HUES64 (cell line): ENCODE measurements around the gene RTP3.
"Not testable (repeated sequence)": the region's sequence is repeated elsewhere in the genome, so short reads cannot be mapped to it uniquely, and the experiment has no call there.

Experiments used
- H3K27ac ChIP-seq: 2 replicates; pipeline ENCODE4 v1.7.0; 2013; ENCODE audit warnings: low read depth, low read length, inconsistent platforms
- H3K27me3 ChIP-seq: 2 replicates; pipeline ENCODE4 v1.6.1; 2013; ENCODE audit warnings: mild to moderate bottlenecking, low read length; ENCODE audit not compliant: insufficient read depth
- H3K36me3 ChIP-seq: 2 replicates; pipeline ENCODE4 v1.6.1; 2013; ENCODE audit warnings: mild to moderate bottlenecking, low read length; ENCODE audit not compliant: insufficient read depth
- H3K4me1 ChIP-seq: 2 replicates; pipeline ENCODE4 v1.6.1; 2013; ENCODE audit warnings: mild to moderate bottlenecking, low read length, moderate library complexity; ENCODE audit not compliant: insufficient read depth
- H3K4me3 ChIP-seq: 2 replicates; pipeline ENCODE4 v1.5.1; 2013; ENCODE audit warnings: mild to moderate bottlenecking, low read length, moderate library complexity
- H3K9ac ChIP-seq: 2 replicates; pipeline ENCODE4 v1.6.1; 2013; ENCODE audit warnings: mild to moderate bottlenecking, low read depth, low read length
- H3K9me3 ChIP-seq: 2 replicates; pipeline ENCODE4 v1.6.1; 2013; ENCODE audit warnings: low read depth, low read length; ENCODE audit not compliant: insufficient read depth
- WGBS: fragments of 150-250, 120-280 bp; methylation state at CpG from one replicate; pipeline ENCODE4 v1.1.7; 2013; ENCODE audit warnings: missing lambda C conversion rate; 5-methylcytosine and 5-hydroxymethylcytosine counted together

The RTP3 gene

DNA sequence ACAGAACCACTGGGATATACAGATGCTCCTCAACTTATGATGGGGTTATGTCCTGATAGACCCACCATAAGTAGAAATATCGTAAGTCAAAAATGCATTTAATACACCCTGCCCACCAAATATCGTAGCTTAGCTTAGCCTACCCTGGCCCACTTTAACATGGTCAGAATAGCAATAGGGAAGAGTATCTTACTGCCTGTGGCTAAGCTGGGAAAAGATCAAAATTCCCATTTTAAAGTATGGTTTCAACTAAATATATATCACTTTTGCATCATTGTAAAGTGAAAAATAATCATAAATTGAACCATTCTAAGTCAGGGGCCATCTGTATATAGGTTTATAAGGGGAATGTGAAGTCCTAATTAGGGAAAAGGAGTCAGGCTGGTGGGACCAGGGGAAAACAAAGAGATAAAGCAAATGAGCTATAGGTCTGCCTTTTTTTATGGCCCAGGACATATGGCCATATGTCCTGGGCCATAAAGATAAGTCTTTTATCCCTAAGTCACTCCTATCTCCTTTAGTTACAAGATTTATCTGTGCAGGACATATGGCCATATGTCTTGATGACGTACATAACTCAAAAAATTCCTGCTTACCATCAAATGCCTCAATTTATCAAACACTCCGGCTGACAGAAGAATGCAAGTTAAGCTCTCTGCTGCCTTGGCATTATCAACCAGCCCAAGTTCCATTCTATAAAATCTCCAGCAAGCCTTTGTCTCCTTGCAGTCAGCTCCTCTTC is 11.2 kb downstream of the RTP3 start:
- no peak overlapping the region for H3K9ac ChIP-seq
- H3K4me3 ChIP-seq, result no peak overlapping the region
- no peaks in the 10 kb centered on the region for H3K27me3 ChIP-seq
- H3K4me1 ChIP-seq, result peaks cover 6% of the 10 kb centered on the region; the same call in 1 of the 2 replicates
- H3K27ac ChIP-seq, result no peak overlapping the region
- no peaks in the 10 kb centered on the region for H3K9me3 ChIP-seq
- WGBS, result 97% methylated on average over 4 of the region's 4 CpGs
- H3K36me3 ChIP-seq, result no peaks in the 10 kb centered on the region

DNA sequence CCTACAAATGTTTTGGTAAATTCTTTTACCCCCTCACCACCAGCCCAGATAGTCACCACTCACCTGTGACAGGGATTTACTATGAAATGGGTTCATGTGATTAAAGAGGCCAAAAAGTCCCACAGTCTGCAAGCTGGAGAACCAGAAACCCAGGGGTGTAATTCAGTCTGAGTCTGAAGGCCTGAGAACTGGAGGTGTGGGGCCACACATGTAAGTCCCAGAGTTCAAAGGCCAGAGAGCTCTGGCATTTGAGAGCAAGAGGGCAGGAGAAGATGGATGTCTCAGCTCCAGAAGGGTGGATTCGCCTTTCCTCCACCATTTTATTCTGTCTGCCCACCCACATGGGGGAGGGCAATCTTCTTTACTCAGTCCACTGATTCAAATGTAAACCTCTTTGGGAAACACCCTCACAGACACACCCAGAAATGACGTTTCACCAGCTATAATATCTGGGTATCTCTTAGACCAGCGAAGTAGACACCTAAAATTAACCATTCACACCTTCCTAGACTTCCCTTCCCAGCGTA is 11.9 kb downstream of the RTP3 start:
- Histone ChIP-seq H3K27ac (no peak overlapping the region), H3K4me1 (peaks cover 6% of the 10 kb centered on the region; the same call in 1 of the 2 replicates), H3K36me3 (no peaks in the 10 kb centered on the region), H3K4me3 (no peak overlapping the region), H3K9me3 (no peaks in the 10 kb centered on the region), H3K27me3 (no peaks in the 10 kb centered on the region), H3K9ac (no peak overlapping the region)
- WGBS, result 85% methylated on average over 4 of the region's 4 CpGs

DNA sequence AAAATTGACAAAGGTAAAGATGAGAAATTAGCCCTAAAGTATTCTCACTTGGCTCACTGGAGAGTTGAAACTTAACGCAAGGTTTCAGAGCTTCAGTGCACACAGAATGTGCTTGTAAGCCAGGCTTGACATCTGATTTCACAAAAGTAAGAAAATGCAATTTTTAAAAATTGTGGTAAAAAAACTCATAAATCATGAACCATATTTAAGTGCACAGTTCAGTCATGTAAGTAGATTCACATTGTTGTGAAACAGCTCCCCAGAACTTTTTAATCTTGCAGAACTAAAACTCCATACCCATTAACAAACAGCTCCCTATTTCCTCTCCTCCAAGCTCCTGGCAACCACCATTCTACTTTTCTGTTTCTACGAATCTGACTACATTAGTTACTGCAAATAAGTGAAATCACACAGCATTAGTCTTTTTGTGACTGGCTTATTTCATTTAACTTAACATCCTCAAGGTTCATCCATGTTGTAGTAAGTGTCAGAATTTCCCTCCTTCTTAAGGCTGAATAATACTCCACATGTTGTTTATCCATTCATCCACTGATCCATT is 14.5 kb downstream of the RTP3 start:
- Histone ChIP-seq H3K27ac (no peak overlapping the region), H3K4me3 (no peak overlapping the region), H3K36me3 (no peaks in the 10 kb centered on the region), H3K9ac (no peak overlapping the region), H3K27me3 (no peaks in the 10 kb centered on the region), H3K9me3 (no peaks in the 10 kb centered on the region), H3K4me1 (no peaks in the 10 kb centered on the region; the same call in 1 of the 2 replicates)
- WGBS, result 85% methylated on average over 2 of the region's 2 CpGs

- Histone ChIP-seq H3K4me3 (no peak overlapping the region), H3K9me3 (no peaks in the 10 kb centered on the region), H3K27ac (no peak overlapping the region), H3K27me3 (no peaks in the 10 kb centered on the region), H3K36me3 (no peaks in the 10 kb centered on the region), H3K4me1 (no peaks in the 10 kb centered on the region), H3K9ac (no peak overlapping the region)
- WGBS, result 95% methylated on average over 4 of the region's 4 CpGs
Observed at GRCh38 chr3:46516521-46516920, 18.7 kb downstream of the RTP3 start.

DNA sequence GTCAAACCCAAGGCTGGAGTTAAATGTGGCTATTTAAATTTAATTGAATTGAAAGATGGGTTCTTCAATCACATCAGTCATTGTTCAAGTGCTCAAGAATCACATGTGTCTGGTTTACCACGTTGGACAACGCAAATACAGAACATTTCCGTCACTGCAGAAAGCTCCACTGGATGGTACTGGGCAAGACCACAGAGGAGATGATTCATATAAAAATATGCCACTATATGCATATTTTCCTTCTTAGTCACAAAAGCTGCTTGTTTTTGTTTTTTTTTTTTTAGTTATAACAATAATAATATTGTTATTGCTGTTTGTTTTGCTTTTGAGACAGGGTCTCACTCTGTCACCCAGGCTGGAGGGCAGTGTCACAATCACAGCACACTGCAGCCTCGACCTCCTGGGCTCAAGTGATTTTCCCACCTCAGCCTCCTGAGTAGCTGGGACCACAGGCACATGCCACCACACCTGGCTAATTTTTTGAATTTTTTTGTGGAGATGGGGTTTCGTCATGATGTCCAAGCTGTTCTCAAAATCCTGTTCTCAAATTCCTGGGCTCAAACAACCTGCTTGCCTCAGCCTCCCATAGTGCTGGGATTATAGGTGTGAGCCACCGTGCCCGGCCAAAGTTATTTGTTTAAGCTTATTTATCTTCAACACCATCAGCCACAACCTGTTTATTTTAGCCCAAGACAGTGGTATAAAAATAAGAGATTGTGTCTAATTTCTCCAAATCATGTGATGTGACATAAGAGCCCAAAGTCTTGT is 19.4 kb downstream of the RTP3 start:
- no peak overlapping the region for H3K9ac ChIP-seq
- H3K36me3 ChIP-seq, result no peaks in the 10 kb centered on the region
- WGBS, result 95% methylated on average over 5 of the region's 7 CpGs
- no peak overlapping the region for H3K4me3 ChIP-seq
- H3K27ac ChIP-seq, result no peak overlapping the region
- H3K9me3 ChIP-seq, result no peaks in the 10 kb centered on the region
- no peaks in the 10 kb centered on the region for H3K4me1 ChIP-seq
- H3K27me3 ChIP-seq, result no peaks in the 10 kb centered on the region

DNA sequence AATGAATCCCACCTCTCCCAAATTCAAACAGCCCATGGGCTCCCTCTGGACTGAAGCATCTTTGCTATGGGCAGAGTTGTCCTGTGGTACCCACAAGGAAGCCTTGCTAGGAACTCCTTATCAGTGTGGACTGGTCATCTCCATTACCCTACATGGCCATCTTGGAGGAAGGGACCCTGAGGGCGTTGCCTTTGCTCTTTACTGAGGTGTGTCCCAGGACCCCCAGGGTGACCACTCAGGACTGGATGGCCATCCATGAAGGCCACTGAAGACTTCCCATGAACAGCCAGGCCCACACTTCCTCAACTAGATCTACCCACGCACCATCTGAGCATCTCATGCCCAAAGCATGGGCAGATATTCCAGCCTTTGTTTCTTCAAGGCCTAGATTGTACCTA is 20.0 kb downstream of the RTP3 start:
- Histone ChIP-seq H3K4me1 (no peaks in the 10 kb centered on the region), H3K9ac (no peak overlapping the region), H3K27me3 (no peaks in the 10 kb centered on the region), H3K9me3 (no peaks in the 10 kb centered on the region), H3K27ac (no peak overlapping the region), H3K36me3 (no peaks in the 10 kb centered on the region), H3K4me3 (no peak overlapping the region)
- WGBS, result 95% methylated on average over 2 of the region's 2 CpGs

- H3K27ac ChIP-seq, result no peak overlapping the region
- H3K9ac ChIP-seq, result no peak overlapping the region
- no peaks in the 10 kb centered on the region for H3K36me3 ChIP-seq
- no CpG with 5 or more reads among the region's 2 CpGs for WGBS
- no peaks in the 10 kb centered on the region for H3K4me1 ChIP-seq
- H3K4me3 ChIP-seq, result no peak overlapping the region
- no peaks in the 10 kb centered on the region for H3K9me3 ChIP-seq
- no peaks in the 10 kb centered on the region for H3K27me3 ChIP-seq
Observed at GRCh38 chr3:46519952-46520351, 22.2 kb downstream of the RTP3 start.

- no peaks in the 10 kb centered on the region for H3K27me3 ChIP-seq
- 94% methylated on average over 3 of the region's 3 CpGs for WGBS
- no peaks in the 10 kb centered on the region for H3K4me1 ChIP-seq
- H3K9ac ChIP-seq, result no peak overlapping the region
- no peaks in the 10 kb centered on the region for H3K9me3 ChIP-seq
- no peak overlapping the region for H3K4me3 ChIP-seq
- no peak overlapping the region for H3K27ac ChIP-seq
- H3K36me3 ChIP-seq, result no peaks in the 10 kb centered on the region
Observed at GRCh38 chr3:46520531-46520930, 22.8 kb downstream of the RTP3 start.

DNA sequence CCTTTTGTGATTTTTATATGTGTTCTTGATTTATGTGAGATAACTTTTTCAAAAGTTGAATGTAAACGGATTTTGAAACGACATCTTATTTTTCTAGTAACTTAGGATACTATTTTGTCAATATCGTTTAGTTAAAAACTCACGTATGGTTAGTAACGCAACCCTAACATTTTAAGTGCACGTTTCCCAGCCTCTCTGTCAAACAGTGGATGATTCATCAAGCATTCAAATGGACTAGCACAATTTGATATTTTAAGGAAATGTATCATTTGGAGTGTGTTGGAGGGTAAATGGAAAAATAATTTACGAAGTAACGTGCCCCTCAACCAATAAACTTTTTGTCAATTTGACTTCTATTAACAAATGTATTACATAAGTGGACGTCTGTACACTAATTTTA is 23.3 kb downstream of the RTP3 start:
- Histone ChIP-seq H3K9ac (no peak overlapping the region), H3K4me1 (no peaks in the 10 kb centered on the region), H3K9me3 (no peaks in the 10 kb centered on the region), H3K27me3 (no peaks in the 10 kb centered on the region), H3K4me3 (no peak overlapping the region), H3K27ac (no peak overlapping the region), H3K36me3 (no peaks in the 10 kb centered on the region)
- 85% methylated on average over 8 of the region's 9 CpGs for WGBS

DNA sequence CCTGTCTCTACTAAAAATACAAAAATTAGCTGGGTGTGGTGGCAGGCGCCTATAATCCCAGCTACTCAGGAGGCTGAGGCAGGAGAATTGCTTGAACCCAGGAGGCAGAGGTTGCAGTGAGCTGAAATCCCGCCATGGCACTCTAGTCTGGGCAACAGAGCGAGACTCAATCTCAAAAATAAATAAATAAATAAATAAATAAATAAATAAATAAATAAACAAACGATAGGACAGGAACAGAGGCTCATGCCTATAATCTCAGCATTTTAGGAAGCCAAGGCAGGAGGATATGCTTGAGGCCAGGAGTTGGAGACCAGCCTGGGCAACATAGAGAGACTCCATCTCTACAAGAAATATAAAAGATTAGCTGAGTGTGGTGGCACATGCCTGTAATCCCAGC is 24.4 kb downstream of the RTP3 start:
- H3K4me1 ChIP-seq, H3K27me3 ChIP-seq, H3K27ac ChIP-seq, H3K9ac ChIP-seq, H3K9me3 ChIP-seq, H3K4me3 ChIP-seq, H3K36me3 ChIP-seq: not testable (repeated sequence)
- 95% methylated on average over 2 of the region's 4 CpGs for WGBS

GRCh38 chr3:46523556-46523955 is 25.8 kb downstream of the RTP3 start:
- no peaks in the 10 kb centered on the region for H3K36me3 ChIP-seq
- no peak overlapping the region for H3K9ac ChIP-seq
- H3K9me3 ChIP-seq, result no peaks in the 10 kb centered on the region
- WGBS, result 97% methylated on average over 2 of the region's 2 CpGs
- no peak overlapping the region for H3K27ac ChIP-seq
- no peak overlapping the region for H3K4me3 ChIP-seq
- no peaks in the 10 kb centered on the region for H3K4me1 ChIP-seq
- H3K27me3 ChIP-seq, result no peaks in the 10 kb centered on the region
